PC-3 (cell line): ENCODE results near the gene CPE. TPM values are rescaled to one million over a fixed set of nuclear protein-coding genes. Genes with fewer than 3 reads are reported as not detected.

Experiments
- ATAC-seq: fragments of 200-7000 bp; cut with Tn5 transposase; 2 replicates; pipeline ENCODE4 v1.9.1; 2020; ENCODE audit warnings: mild to moderate bottlenecking, moderate library complexity
- BruUV-seq: library from RNA; stranded (reverse); fragments of 400-500 nt; replicated peaks from 2 replicates; lab custom pipeline; 2021; lab: Mats Ljungman, UMichigan
- CTCF ChIA-PET: fragments of 300-600 bp; sonication (Branson Sonifier 250); formaldehyde crosslinking; loops from one replicate; lab custom pipeline; 2022; ENCODE audit warnings: antibody characterized with exemption; lab: Charles Lee
- POLR2A ChIA-PET: fragments of 300-600 bp; sonication (Branson Sonifier 250); formaldehyde crosslinking; loops from one replicate; lab custom pipeline; 2022; ENCODE audit warnings: antibody characterized with exemption; ENCODE audit not compliant: unreplicated experiment; lab: Charles Lee
- DNase-seq: peaks from one replicate; pipeline ENCODE4 v3.0.0-alpha.2; 2015
- H2AFZ ChIP-seq: fragments of 300-600 bp; sonication (generic); 2 replicates; pipeline ENCODE4 v1.6.0; 2016; ENCODE audit warnings: antibody characterized with exemption, low read length
- H3F3A ChIP-seq: fragments of 300-600 bp; sonication (generic); one replicate; pipeline ENCODE4 v1.6.0; 2017; ENCODE audit warnings: antibody characterized with exemption, low read length, control low read depth, mild to moderate bottlenecking; ENCODE audit not compliant: unreplicated experiment
- H3K27ac ChIP-seq: fragments of 300-600 bp; sonication (generic); 2 replicates; pipeline ENCODE4 v1.5.1; 2016; ENCODE audit warnings: mild to moderate bottlenecking, low read length
- H3K27me3 ChIP-seq: fragments of 300-600 bp; sonication (generic); 2 replicates; pipeline ENCODE4 v1.6.1; 2016; ENCODE audit warnings: low read length, mixed read lengths
- H3K36me3 ChIP-seq: fragments of 300-600 bp; sonication (generic); 2 replicates; pipeline ENCODE4 v1.6.1; 2016; ENCODE audit warnings: low read depth, mixed run types, low read length, mixed read lengths
- H3K4me1 ChIP-seq: fragments of 300-600 bp; sonication (generic); 2 replicates; pipeline ENCODE4 v1.5.1; 2016; ENCODE audit warnings: low read length; ENCODE audit not compliant: insufficient read depth
- H3K4me2 ChIP-seq: fragments of 300-600 bp; sonication (generic); 2 replicates; pipeline ENCODE4 v1.6.0; 2016; ENCODE audit warnings: low read length
- H3K4me3 ChIP-seq: fragments of 300-600 bp; sonication (generic); 2 replicates; pipeline ENCODE4 v1.5.1; 2016; ENCODE audit warnings: mild to moderate bottlenecking, low read length, mixed read lengths
- H3K79me2 ChIP-seq: fragments of 300-600 bp; sonication (generic); 2 replicates; pipeline ENCODE4 v1.6.1; 2017; ENCODE audit warnings: low read length, mixed read lengths
- H3K9ac ChIP-seq: fragments of 300-600 bp; sonication (generic); 2 replicates; pipeline ENCODE4 v1.6.0; 2016; ENCODE audit warnings: mild to moderate bottlenecking, low read length
- H3K9me2 ChIP-seq: fragments of 300-600 bp; sonication (generic); replicated peaks from 2 replicates; pipeline ENCODE4 v1.6.1; 2016; ENCODE audit warnings: mixed run types, low read length, mixed read lengths
- H3K9me3 ChIP-seq: fragments of 300-600 bp; sonication (generic); 2 replicates; pipeline ENCODE4 v1.6.1; 2016; ENCODE audit warnings: low read length, mixed read lengths
- H4K20me1 ChIP-seq: fragments of 300-600 bp; sonication (generic); 2 replicates; pipeline ENCODE4 v1.6.1; 2016; ENCODE audit warnings: low read length, mixed read lengths
- CTCF ChIP-seq: fragments of 300-600 bp; sonication (generic); conservative IDR thresholded peaks from 2 replicates; pipeline ENCODE4 v1.5.1; 2017; ENCODE audit warnings: antibody characterized with exemption, low read depth, mild to moderate bottlenecking, low read length
- EZH2 ChIP-seq: fragments of 300-600 bp; sonication (generic); IDR thresholded peaks from one replicate; pipeline ENCODE4 v1.6.1; 2017; ENCODE audit warnings: antibody characterized with exemption, mild to moderate bottlenecking, low read length; ENCODE audit not compliant: unreplicated experiment
- EZH2phosphoT487 ChIP-seq: fragments of 300-600 bp; sonication (generic); IDR thresholded peaks from 2 replicates; pipeline ENCODE4 v1.6.1; 2018; ENCODE audit warnings: mild to moderate bottlenecking, antibody characterized with exemption, low read length, borderline replicate concordance
- intact Hi-C: fragments of 100-400 bp; cut with micrococcal nuclease; formaldehyde crosslinking; loops from 2 replicates; pipeline ENCODE4 v1.9.0; 2023
- total RNA-seq: library from RNA; depleted of rRNA; stranded (reverse); fragments of >200 nt; gene quantifications from 2 replicates; pipeline ENCODE4 v1.2.3, GENCODE V29; 2014

CPE gene
- total RNA-seq, 1 experiment from 2014 or later = 15.5 TPM

DNA sequence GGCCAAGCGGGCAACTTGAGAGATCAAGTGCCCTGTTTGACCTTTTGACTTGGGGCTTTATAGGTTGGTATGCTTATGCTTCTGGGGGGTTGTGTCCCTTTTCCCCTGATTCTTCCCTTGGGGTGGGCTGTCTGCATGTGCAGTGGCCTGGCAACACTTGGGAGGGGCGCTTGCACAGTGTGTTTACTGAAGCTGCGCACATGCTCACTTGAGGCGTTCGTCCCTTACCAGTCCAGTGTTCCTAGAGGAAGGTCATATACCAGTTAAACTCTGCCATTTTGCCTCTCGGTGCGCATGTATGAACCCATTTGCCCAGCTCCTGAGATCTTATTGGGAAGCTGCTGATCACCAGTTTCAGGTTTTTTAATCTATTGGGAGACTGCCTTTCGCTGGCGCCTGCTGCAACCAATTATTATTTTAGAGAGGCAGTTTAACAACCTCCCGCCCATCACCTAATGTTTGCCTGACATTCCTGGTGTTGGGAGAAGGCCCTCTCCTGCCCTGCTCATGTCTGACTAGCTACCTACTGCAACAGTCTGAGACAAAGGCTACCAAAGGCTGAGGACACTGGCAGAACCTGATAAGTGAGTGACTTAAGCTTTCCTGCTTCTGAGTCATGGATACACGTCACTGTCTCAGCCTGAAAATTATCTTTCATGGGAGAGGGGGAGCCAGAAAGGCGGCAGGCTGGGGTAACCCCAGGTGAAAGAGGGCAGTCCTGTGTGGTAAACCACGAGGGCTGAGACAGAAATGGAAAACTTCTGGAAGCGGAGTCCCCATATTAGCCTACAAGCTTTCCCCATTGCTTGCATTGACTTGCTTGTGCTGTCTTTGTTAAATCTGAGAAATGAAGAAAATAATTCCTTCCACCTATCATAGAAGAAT is 97.6 kb downstream of the CPE start:
- peaks cover 12% of the 10 kb centered on the region for H3K4me1 ChIP-seq
- peaks cover 22% of the 10 kb centered on the region for H3K9me3 ChIP-seq
- no TSS peak for BruUV-seq
- DNase-seq (peak; percentile 75), ATAC-seq (peak; percentile 68)
- H3K79me2 ChIP-seq = no peaks in the 10 kb centered on the region
- peaks cover 3% of the 10 kb centered on the region; the same call in 1 of the 2 replicates for H3K36me3 ChIP-seq
- H3K27ac ChIP-seq = peak overlapping the region; percentile 60
- no peak overlapping the region for H3K4me3 ChIP-seq
- no peaks in the 10 kb centered on the region for H3F3A ChIP-seq
- H3K27me3 ChIP-seq = no peaks in the 10 kb centered on the region
- no peak overlapping the region for H3K9ac ChIP-seq
- no peaks in the 10 kb centered on the region for H3K9me2 ChIP-seq
- no peaks in the 10 kb centered on the region for H4K20me1 ChIP-seq
- no peak for TF ChIP-seq EZH2
- no peak for TF ChIP-seq CTCF
- no peak for TF ChIP-seq EZH2phosphoT487
- intact Hi-C loops = no loop called here
- H2AFZ ChIP-seq = peak overlapping the region; percentile 60
- CTCF ChIA-PET = no interaction called here
- POLR2A ChIA-PET = no interaction called here
- peak overlapping the region; percentile 41; the same call in 1 of the 2 replicates for H3K4me2 ChIP-seq

GRCh38 chr4:165477799-165478198 is 99.0 kb downstream of the CPE start:
- ChIA-PET POLR2A (no interaction called here), CTCF (interaction anchor here (0.6 kb wide), 1 partner anchor 125 kb away, joined by 4 read pairs; no protein-coding TSS in a partner anchor)
- H3K4me1 ChIP-seq = peaks cover 12% of the 10 kb centered on the region
- H3K4me3 ChIP-seq = no peak overlapping the region
- H3K27ac ChIP-seq = no peak overlapping the region
- TF ChIP-seq EZH2 (no peak), EZH2phosphoT487 (no peak), CTCF (no peak)
- ATAC-seq (no peak), DNase-seq (no peak)
- H3K27me3 ChIP-seq = no peaks in the 10 kb centered on the region
- H3K79me2 ChIP-seq = no peaks in the 10 kb centered on the region
- H3K4me2 ChIP-seq = no peak overlapping the region
- peaks cover 13% of the 10 kb centered on the region for H3K9me3 ChIP-seq
- intact Hi-C loops = no loop called here
- H3F3A ChIP-seq = no peaks in the 10 kb centered on the region
- H4K20me1 ChIP-seq = no peaks in the 10 kb centered on the region
- no peaks in the 10 kb centered on the region for H3K9me2 ChIP-seq
- no peaks in the 10 kb centered on the region; the same call in 1 of the 2 replicates for H3K36me3 ChIP-seq
- no peak overlapping the region for H2AFZ ChIP-seq
- no TSS peak for BruUV-seq
- H3K9ac ChIP-seq = no peak overlapping the region

DNA sequence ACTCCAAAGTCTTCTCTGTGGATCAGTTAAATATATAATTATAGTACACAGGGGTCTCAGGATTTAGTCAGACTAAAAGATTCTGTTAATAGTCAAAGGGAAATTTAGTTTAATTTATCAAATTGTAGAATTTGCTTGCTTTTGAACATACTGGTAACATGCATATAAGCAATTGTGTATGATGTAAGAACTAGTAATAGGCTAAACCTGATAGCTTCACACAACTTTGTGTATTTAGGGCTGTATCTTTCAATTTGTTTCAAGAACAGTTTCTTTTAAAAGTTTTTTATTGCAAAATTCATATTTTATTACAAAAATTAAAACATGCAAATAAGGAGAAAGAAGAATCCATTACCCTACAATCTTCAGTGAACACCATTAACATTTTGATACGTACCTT is 99.5 kb downstream of the CPE start:
- ChIA-PET CTCF (interaction anchor here (0.6 kb wide), 1 partner anchor 125 kb away, joined by 4 read pairs; no protein-coding TSS in a partner anchor), POLR2A (no interaction called here)
- intact Hi-C loops = no loop called here

More for the DNA sequence above, 99.5 kb downstream of the CPE start:
- H3K4me1 ChIP-seq = peaks cover 12% of the 10 kb centered on the region
- no peaks in the 10 kb centered on the region; the same call in 1 of the 2 replicates for H3K36me3 ChIP-seq
- DNase-seq (no peak), ATAC-seq (no peak)
- no peak overlapping the region for H3K4me3 ChIP-seq
- H3K9ac ChIP-seq = no peak overlapping the region
- H3K79me2 ChIP-seq = no peaks in the 10 kb centered on the region
- peaks cover 8% of the 10 kb centered on the region for H3K9me3 ChIP-seq
- H4K20me1 ChIP-seq = no peaks in the 10 kb centered on the region
- TF ChIP-seq CTCF (no peak), EZH2 (no peak), EZH2phosphoT487 (no peak)
- no peaks in the 10 kb centered on the region for H3K9me2 ChIP-seq
- H3K27me3 ChIP-seq = no peaks in the 10 kb centered on the region
- H3F3A ChIP-seq = no peaks in the 10 kb centered on the region
- H3K4me2 ChIP-seq = no peak overlapping the region
- BruUV-seq = no TSS peak
- no peak overlapping the region for H2AFZ ChIP-seq
- no peak overlapping the region for H3K27ac ChIP-seq
